ENCODE data around the gene STBD1.

Gene STBD1

DNA sequence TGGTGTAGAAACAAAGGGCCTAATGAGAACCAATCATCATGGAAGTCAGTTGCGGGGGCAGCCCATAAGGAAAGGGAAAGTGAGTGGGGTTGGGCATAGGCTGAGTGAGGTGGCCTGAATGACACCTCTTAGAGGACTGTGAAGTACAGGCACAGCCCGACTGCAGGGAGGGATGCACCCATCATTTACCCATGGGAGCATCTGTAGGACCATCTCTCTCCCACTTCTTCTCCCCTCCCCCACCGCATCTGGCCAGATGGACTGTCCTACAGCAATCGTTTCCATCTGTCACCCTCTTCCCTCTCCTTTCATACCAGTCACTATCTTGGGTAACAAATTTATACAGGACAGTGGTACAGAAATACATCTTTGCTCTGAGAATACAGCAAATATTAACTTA lies 4.2 kb downstream of the STBD1 start:
- H3K4me3 ChIP-seq (ENCODE audit: low read length): no peak overlapping the region
- DNase-seq (ENCODE audit: low read depth): no peak
- TF ChIP-seq, protein P1, sequence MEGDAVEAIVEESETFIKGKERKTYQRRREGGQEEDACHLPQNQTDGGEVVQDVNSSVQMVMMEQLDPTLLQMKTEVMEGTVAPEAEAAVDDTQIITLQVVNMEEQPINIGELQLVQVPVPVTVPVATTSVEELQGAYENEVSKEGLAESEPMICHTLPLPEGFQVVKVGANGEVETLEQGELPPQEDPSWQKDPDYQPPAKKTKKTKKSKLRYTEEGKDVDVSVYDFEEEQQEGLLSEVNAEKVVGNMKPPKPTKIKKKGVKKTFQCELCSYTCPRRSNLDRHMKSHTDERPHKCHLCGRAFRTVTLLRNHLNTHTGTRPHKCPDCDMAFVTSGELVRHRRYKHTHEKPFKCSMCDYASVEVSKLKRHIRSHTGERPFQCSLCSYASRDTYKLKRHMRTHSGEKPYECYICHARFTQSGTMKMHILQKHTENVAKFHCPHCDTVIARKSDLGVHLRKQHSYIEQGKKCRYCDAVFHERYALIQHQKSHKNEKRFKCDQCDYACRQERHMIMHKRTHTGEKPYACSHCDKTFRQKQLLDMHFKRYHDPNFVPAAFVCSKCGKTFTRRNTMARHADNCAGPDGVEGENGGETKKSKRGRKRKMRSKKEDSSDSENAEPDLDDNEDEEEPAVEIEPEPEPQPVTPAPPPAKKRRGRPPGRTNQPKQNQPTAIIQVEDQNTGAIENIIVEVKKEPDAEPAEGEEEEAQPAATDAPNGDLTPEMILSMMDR (conservative IDR thresholded peaks at IDR 0.05; ENCODE audit: low read depth, low read length): no peak

DNA sequence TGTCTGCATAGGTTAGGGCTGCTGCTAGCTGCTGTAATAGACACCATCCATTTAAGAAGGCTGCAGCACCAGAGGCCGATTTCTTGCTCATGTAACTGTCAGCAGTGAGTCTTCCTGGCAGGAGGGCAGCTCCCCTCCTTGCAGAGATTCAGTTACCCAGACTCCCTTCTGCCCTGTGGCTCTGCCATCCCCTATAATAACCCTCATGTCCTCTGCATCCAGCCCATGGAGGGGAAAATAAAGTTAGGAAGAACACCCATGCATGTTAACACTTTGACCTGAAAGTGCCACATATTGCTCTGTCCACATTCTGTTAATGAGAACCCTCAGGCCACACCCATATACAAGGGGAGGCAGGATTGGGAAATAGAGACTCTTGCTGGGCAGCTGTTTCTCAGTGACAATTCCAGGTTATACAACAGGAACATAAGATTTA lies 5.4 kb downstream of the STBD1 start:
- TF ChIP-seq, protein P1 (conservative IDR thresholded peaks at IDR 0.05; ENCODE audit: low read depth, low read length): no peak
- H3K4me3 ChIP-seq (ENCODE audit: low read length): no peak overlapping the region
- DNase-seq (ENCODE audit: low read depth): no peak

DNA sequence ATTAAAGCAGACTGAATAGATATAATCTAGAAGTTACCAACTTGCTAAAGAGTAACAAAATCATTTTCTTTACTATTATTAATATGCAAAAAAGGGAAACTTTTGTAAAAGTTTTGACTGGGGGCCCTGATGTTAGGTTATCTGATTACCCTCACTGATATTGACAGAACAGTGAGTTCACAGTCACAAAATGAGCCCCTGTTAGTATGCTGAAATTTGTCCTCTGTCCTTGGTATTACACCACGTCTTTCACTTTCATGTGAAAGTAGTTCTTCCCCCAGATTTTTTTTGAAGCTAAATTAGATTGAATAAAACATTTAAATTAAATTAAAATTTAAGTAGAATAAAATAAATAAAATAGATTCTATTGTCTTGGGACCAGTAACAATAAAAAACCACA lies 5.9 kb downstream of the STBD1 start:
- TF ChIP-seq, protein P1 (conservative IDR thresholded peaks at IDR 0.05; ENCODE audit: low read depth, low read length): no peak

DNA sequence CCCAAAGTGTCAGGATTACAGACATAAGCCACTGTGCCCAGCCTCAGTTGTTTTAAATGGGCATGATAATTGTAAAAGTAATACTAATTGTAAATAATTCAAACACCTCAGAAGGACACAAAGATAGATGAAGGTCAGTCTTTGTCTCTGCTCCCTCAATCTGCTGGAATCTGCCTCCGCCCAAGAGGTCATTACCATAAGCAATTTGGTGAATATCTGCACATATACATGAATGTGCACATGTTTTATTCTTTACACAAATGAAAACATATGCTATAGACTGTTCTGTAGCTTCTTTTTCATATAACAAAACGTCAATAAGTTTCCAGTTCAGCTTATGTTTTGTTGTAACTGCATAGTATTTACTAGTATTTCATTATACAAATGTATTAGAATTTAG lies 7.0 kb downstream of the STBD1 start:
- TF ChIP-seq, protein P1 (conservative IDR thresholded peaks at IDR 0.05; ENCODE audit: low read depth, low read length): no peak
- no peak overlapping the region for H3K4me3 ChIP-seq (ENCODE audit: low read length)
- no peak for DNase-seq (ENCODE audit: low read depth)

More for the DNA sequence above, 5.9 kb downstream of the STBD1 start:
- no peak for DNase-seq (ENCODE audit: low read depth)
- H3K4me3 ChIP-seq (ENCODE audit: low read length): no peak overlapping the region

DNA sequence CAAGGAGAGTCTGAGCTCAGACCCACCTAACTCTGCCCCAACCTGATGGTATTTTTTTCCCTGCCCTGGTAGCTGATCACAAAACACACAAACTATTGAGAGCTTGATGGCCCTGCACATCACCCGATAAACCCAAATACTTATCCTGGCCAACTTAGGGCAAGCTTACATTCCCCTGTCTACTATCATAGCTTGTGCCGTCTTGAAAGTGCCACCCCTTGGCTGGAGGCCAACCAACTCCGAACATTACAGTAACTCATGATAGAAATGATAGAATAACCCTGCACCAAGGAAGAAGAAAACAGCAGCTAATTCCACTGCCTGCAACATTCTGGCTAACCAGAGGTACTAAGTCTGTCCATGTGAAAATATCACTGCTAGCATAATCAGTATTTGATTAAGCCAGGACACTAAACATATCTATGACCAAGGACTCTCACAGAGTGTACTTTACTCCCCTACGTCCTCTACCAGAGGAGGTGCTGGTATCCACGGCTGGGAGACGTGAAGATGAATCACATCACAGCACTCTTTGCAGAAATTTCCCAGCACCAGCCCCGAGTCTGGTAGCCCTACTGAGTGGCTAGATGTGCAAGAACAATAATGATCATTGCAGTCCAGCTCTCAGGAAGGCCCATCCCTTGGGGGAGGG lies 8.9 kb downstream of the STBD1 start:
- no peak for DNase-seq (ENCODE audit: low read depth)
- H3K4me3 ChIP-seq (ENCODE audit: low read length): no peak overlapping the region
- TF ChIP-seq, protein P1 (conservative IDR thresholded peaks at IDR 0.05; ENCODE audit: low read depth, low read length): no peak

DNA sequence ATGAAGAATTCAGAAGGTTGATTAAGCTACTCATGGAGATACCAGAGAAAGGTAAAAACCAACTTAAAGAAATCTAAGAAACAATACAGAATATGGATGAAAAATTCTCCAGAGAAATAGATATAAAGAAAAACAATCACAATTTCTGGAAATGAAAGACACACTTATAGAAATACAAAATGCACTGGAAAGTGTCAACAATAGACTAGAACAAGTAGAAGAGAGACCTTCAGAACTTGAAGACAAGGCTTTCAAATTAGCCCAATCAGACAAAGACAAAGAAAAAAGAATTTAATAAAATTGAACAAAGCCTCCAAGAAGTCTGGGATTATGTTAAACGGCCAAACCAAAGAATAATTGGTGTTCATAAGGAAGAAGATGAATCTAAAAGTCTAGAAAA lies 9.6 kb downstream of the STBD1 start:
- DNase-seq (ENCODE audit: low read depth): no peak
- H3K4me3 ChIP-seq (ENCODE audit: low read length): no peak overlapping the region
- TF ChIP-seq, protein P1 (conservative IDR thresholded peaks at IDR 0.05; ENCODE audit: low read depth, low read length): no peak

DNA sequence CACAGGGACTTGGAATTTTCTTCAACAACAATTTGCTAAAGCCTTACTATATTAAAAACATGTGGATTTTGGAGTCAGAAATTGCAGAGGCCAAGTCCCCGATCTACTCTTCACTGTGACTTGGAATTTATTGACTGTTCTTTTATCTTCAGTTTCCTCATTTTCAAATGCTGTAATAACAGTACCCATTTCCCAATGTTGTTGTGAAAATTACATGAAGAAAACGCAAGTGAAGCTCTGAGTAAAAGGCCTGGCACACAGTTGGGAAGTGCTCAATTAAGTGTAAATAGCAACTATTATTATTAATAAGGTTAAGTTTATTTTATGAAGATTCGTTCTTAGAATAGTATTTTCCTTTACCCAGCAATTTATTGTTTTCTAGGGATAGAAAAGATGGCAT lies 15.7 kb downstream of the STBD1 start:
- no peak overlapping the region for H3K4me3 ChIP-seq (ENCODE audit: low read length)
- TF ChIP-seq, protein P1 (conservative IDR thresholded peaks at IDR 0.05; ENCODE audit: low read depth, low read length): no peak
- no peak for DNase-seq (ENCODE audit: low read depth)

Data from retinal pigment epithelial cell (primary cell).